Liver (tissue), 9 donors: ENCODE data around the gene U2AF2. TPM values are rescaled to one million over a fixed set of nuclear protein-coding genes. Genes with fewer than 3 reads are reported as not detected.

Experiments used
- DNase-seq: peaks from one replicate; pipeline ENCODE4 v3.0.0-alpha.2; 2017; ENCODE audit warnings: low spot score
- H3K27ac ChIP-seq, 2 donors: one replicate each; pipeline ENCODE4 v1.7.0; 2013; ENCODE audit warnings: inconsistent platforms in 2 of 2, low read length in 2 of 2, control low read depth in 1 of 2, low read depth in 1 of 2, mild to moderate bottlenecking in 1 of 2
- H3K27me3 ChIP-seq, 4 donors: one replicate each; pipeline versions ENCODE4 v1.6.1 to v1.7.0; 2013; ENCODE audit warnings: low read length in 3 of 4, inconsistent platforms in 1 of 4, mild to moderate bottlenecking in 1 of 4, moderate library complexity in 1 of 4; ENCODE audit not compliant: control insufficient read depth in 4 of 4, insufficient read depth in 4 of 4
- H3K36me3 ChIP-seq, 4 donors: one replicate each; pipeline versions ENCODE4 v1.6.1 to v1.7.0; 2013; ENCODE audit warnings: low read length in 3 of 4, mild to moderate bottlenecking in 3 of 4, low read depth in 1 of 4, moderate library complexity in 1 of 4; ENCODE audit not compliant: control insufficient read depth in 4 of 4, insufficient read depth in 3 of 4
- H3K4me1 ChIP-seq, 4 donors: one replicate each; pipeline versions ENCODE4 v1.6.1 to v1.7.0; 2013; ENCODE audit warnings: low read length in 3 of 4, mild to moderate bottlenecking in 3 of 4, moderate library complexity in 1 of 4; ENCODE audit not compliant: control insufficient read depth in 4 of 4, insufficient read depth in 4 of 4
- H3K4me3 ChIP-seq, 3 donors: one replicate each; pipeline versions ENCODE4 v1.6.1 to v1.7.0; 2013; ENCODE audit warnings: low read length in 3 of 3, control low read depth in 1 of 3, low read depth in 1 of 3, mild to moderate bottlenecking in 1 of 3
- H3K9ac ChIP-seq, 2 donors: one replicate each; pipeline ENCODE4 v1.7.0; 2013; ENCODE audit warnings: low read length in 2 of 2, mild to moderate bottlenecking in 2 of 2, moderate library complexity in 2 of 2, control low read depth in 1 of 2, low read depth in 1 of 2
- H3K9me3 ChIP-seq, 4 donors: one replicate each; pipeline versions ENCODE4 v1.6.1 to v1.7.0; 2013; ENCODE audit warnings: low read length in 3 of 4; ENCODE audit not compliant: control insufficient read depth in 4 of 4
- ATF3 ChIP-seq: IDR thresholded peaks from 2 replicates; pipeline ENCODE4 v1.6.1; 2016; ENCODE audit warnings: antibody characterized with exemption
- CTCF ChIP-seq: fragments of 150-350 bp; IDR thresholded peaks from 2 replicates; pipeline ENCODE4 v1.5.1; 2017; ENCODE audit warnings: improper control_type of control experiment, low read depth, low read length; ENCODE audit not compliant: missing input control
- EGR1 ChIP-seq, 2 donors: IDR thresholded peaks; 2 replicates each; pipeline ENCODE4 v1.6.1; 2016 to 2018; ENCODE audit warnings: antibody characterized with exemption in 2 of 2, low read depth in 2 of 2
- FOXA1 ChIP-seq: IDR thresholded peaks from 2 replicates; pipeline ENCODE4 v1.6.1; 2016; ENCODE audit warnings: antibody characterized with exemption
- FOXA2 ChIP-seq: IDR thresholded peaks from 2 replicates; pipeline ENCODE4 v1.6.1; 2016; ENCODE audit warnings: antibody characterized with exemption
- GABPA ChIP-seq, 2 donors: IDR thresholded peaks in 1 of 2; conservative IDR thresholded peaks in 1 of 2; 2 replicates each; pipeline ENCODE4 v1.6.1; 2016; ENCODE audit warnings: antibody characterized with exemption in 2 of 2, mild to moderate bottlenecking in 1 of 2, moderate library complexity in 1 of 2
- HNF4A ChIP-seq, 2 donors: conservative IDR thresholded peaks; 2 replicates each; pipeline ENCODE4 v1.6.1; 2016; ENCODE audit warnings: antibody characterized with exemption in 2 of 2, mild to moderate bottlenecking in 2 of 2
- HNF4G ChIP-seq: IDR thresholded peaks from 2 replicates; pipeline ENCODE4 v1.6.1; 2016; ENCODE audit warnings: antibody characterized with exemption
- JUND ChIP-seq, 2 donors: IDR thresholded peaks; 2 replicates each; pipeline ENCODE4 v1.6.1; 2016; ENCODE audit warnings: antibody characterized with exemption in 2 of 2
- MAX ChIP-seq: IDR thresholded peaks from 2 replicates; pipeline ENCODE4 v1.6.1; 2016; ENCODE audit warnings: antibody characterized with exemption
- NR2F2 ChIP-seq: IDR thresholded peaks from 2 replicates; pipeline ENCODE4 v1.6.1; 2016; ENCODE audit warnings: antibody characterized with exemption
- RAD21 ChIP-seq, 2 donors: IDR thresholded peaks; 2 replicates each; pipeline ENCODE4 v1.6.1; 2016; ENCODE audit warnings: antibody characterized with exemption in 2 of 2, mild to moderate bottlenecking in 2 of 2
- REST ChIP-seq: IDR thresholded peaks from 2 replicates; pipeline ENCODE4 v1.6.1; 2016; ENCODE audit warnings: antibody characterized with exemption, mild to moderate bottlenecking
- SP1 ChIP-seq: IDR thresholded peaks from 2 replicates; pipeline ENCODE4 v1.6.1; 2018; ENCODE audit warnings: antibody characterized with exemption, mild to moderate bottlenecking
- TAF1 ChIP-seq: conservative IDR thresholded peaks from 2 replicates; pipeline ENCODE4 v1.6.1; 2016; ENCODE audit warnings: antibody characterized with exemption, mild to moderate bottlenecking
- YY1 ChIP-seq: IDR thresholded peaks from 2 replicates; pipeline ENCODE4 v1.6.1; 2016; ENCODE audit warnings: antibody characterized with exemption, mild to moderate bottlenecking
- ZBTB33 ChIP-seq: IDR thresholded peaks from 2 replicates; pipeline ENCODE4 v1.6.1; 2016; ENCODE audit warnings: antibody characterized with exemption
- WGBS: extraction: QIAGEN DNeasy Blood & Tissue Kit; methylation state at CpG from one replicate; pipeline ENCODE4 v1.1.7; 2013; 5-methylcytosine and 5-hydroxymethylcytosine counted together
- polyA plus RNA-seq, 2 donors: library from polyadenylated mRNA; stranded (reverse) in 1 of 2; unstranded in 1 of 2; fragments of 200-250 nt in 1 of 2; fragments of >200 nt in 1 of 2; fragmentation: Nextera tagmentation in 1 of 2; extraction: Ambion mirVana in 1 of 2; gene quantifications; one replicate each; pipeline versions ENCODE4 v1.2.1 to v1.2.3, GENCODE V29; 2013 to 2015
- total RNA-seq, 2 donors: library from RNA; depleted of rRNA; stranded (reverse); fragments of >200 nt; gene quantifications; one replicate each; pipeline ENCODE4 v1.2.3, GENCODE V29; 2014
- donor health status: healthy.
- donor health status: healthy.
- donor health status: healthy.
- donor health status: healthy.
- donor health status: healthy.

U2AF2 gene
- total and polyA plus RNA-seq, 4 donors: 8.6 to 66.6 (median 51.2) TPM

- TF ChIP-seq SP1 (no peak), MAX (no peak), YY1 (no peak), HNF4G (no peak)
Measured at GRCh38 chr19:55667006-55667381, 12.2 kb downstream of the U2AF2 start (continued).

GRCh38 chr19:55667511-55667910 lies 12.7 kb downstream of the U2AF2 start:
- H3K27me3 ChIP-seq: no peaks in the 10 kb centered on the region
- H3K9ac ChIP-seq: no peak overlapping the region
- H3K36me3 ChIP-seq: peaks cover 25 to 75% (median 60%) of the 10 kb centered on the region in 4 donors
- H3K27ac ChIP-seq: no peak overlapping the region
- H3K4me3 ChIP-seq: no peak overlapping the region
- WGBS: 95% methylated on average over 12 of the region's 12 CpGs
- H3K4me1 ChIP-seq: peaks cover 0 to 12% (median 0%) of the 10 kb centered on the region in 4 donors
- DNase-seq: no peak
- TF ChIP-seq FOXA2: no peak
- TF ChIP-seq EGR1 (IDR thresholded peaks at IDR 0.05; ENCODE audit: low read depth in 2 of 2): no peak
- TF ChIP-seq ZBTB33: no peak
- TF ChIP-seq HNF4G: no peak
- TF ChIP-seq RAD21 (IDR thresholded peaks at IDR 0.05): no peak
- no peak for TF ChIP-seq JUND (IDR thresholded peaks at IDR 0.05)
- no peak for TF ChIP-seq FOXA1
- TF ChIP-seq CTCF: no peak
- TF ChIP-seq HNF4A (conservative IDR thresholded peaks at IDR 0.05): no peak
- no peak for TF ChIP-seq NR2F2
- TF ChIP-seq YY1: no peak
- TF ChIP-seq TAF1: no peak
- no peak for TF ChIP-seq MAX
- no peak for TF ChIP-seq REST
- no peak for TF ChIP-seq GABPA (IDR thresholded peaks at IDR 0.05 in 1 of 2, conservative IDR thresholded peaks at IDR 0.05 in 1 of 2)
- TF ChIP-seq SP1: no peak
- TF ChIP-seq ATF3: no peak
- no peaks in the 10 kb centered on the region for H3K9me3 ChIP-seq
